D341Med (cell line): ENCODE results near the gene RNF208.
A peak's percentile ranks its signal among the peaks of the same experiment; 100 is the strongest.

Source experiments
- DNase-seq: peaks from one replicate; pipeline ENCODE4 v3.0.0; 2012; ENCODE audit warnings: low spot score

The RNF208 gene

DNA sequence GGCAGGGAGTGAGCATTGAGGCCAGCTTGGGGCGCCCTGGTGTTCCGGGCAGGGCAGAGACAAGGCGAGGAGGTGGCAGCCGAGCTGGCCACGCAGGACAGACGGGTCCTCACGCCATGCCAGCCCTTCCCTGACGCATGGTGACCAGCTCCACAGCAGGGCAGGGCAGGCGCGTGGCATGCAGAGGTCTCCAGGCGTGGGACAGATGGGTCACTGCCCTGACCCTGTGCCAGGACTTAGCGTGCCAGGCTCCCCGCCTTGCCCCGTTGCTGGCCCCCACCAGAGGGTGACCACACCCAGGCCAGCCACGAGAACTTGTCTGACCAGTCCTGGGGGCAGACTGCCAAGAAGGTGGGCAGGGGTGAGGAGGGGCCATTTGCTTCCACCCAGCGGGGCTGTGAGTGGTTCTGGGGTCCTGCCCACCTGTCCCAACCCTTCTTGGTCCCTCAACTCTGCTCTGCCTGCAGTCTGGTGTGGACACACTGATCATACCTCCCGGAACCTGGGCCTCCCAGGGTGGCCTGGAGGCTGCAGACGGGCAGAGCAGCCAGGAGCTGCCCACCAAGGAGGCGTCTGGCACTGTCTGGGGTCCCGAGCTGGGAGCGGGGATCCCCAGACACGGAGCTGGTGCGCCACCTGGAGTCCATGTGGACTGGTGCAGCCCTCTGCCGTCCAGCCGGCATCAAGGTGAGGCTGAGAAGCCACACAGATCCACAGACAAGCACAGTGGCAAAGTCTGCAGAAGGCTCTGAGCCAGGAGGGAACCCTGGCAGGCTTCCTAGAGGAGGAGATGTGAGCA is 5.2 kb upstream of the RNF208 start, which contains the start of gene RNF224:
TSS of gene RNF224 (plus strand) at position 449 of the 799 bp plus-strand sequence. CDS start 834 bp downstream, outside the sequence.
- DNase-seq = peak; percentile 87

DNA sequence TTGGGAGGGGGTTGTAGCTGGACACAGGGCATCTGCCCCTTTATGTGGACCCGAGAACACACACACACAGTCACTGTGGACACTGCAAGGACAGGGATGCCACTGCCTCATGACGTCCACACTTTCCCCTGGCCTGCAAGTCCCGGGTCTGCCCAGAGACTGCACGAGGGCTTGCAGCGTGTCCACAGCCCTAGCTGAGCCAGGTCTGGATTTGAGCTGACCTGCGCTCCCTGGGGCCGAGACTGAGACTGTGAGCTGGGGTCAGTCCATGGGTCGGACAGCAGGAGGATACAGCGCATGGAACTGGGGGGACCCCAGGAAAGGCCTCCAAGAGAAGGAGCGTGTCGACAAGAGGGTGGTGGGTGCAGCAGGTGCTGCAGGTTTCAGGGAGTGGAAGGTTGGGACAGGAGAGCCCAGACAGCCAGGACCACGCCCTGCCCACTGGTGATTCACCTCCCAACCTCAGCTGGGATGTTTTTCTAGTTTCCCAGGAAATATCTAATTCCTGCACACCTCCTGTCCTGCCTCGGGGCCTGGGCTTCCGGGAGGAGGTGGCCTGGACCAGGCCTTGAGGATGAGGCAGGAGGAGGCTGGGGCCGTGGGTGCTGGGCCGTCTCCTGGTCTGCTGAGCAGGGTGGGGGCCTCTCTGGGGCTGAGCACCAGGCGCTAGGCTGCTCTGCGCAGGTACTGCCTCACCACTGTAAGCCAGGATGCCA is 4.5 kb upstream of the RNF208 start:
- no peak for DNase-seq

DNA sequence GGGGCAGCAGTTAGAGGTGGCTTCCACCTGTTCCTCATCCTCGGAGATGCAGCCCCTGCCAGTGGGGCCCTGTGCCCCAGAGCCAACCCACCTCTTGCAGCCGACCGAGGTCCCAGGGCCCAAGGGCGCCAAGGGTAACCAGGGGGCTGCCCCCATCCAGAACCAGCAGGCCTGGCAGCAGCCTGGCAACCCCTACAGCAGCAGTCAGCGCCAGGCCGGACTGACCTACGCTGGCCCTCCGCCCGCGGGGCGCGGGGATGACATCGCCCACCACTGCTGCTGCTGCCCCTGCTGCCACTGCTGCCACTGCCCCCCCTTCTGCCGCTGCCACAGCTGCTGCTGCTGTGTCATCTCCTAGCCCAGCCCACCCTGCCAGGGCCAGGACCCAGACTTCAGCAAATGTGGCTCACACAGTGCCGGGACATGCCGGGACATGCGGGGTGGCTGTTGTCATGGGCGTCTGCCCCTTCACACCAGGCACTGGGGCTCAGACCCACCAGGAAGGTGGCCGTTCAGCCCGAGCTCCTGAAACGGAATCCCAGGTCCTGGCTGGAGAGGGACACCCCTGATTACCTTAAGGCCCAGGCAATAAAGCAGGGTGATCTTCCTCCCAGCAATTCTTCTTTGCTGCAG is 3.8 kb upstream of the RNF208 start:
- DNase-seq = no peak

DNA sequence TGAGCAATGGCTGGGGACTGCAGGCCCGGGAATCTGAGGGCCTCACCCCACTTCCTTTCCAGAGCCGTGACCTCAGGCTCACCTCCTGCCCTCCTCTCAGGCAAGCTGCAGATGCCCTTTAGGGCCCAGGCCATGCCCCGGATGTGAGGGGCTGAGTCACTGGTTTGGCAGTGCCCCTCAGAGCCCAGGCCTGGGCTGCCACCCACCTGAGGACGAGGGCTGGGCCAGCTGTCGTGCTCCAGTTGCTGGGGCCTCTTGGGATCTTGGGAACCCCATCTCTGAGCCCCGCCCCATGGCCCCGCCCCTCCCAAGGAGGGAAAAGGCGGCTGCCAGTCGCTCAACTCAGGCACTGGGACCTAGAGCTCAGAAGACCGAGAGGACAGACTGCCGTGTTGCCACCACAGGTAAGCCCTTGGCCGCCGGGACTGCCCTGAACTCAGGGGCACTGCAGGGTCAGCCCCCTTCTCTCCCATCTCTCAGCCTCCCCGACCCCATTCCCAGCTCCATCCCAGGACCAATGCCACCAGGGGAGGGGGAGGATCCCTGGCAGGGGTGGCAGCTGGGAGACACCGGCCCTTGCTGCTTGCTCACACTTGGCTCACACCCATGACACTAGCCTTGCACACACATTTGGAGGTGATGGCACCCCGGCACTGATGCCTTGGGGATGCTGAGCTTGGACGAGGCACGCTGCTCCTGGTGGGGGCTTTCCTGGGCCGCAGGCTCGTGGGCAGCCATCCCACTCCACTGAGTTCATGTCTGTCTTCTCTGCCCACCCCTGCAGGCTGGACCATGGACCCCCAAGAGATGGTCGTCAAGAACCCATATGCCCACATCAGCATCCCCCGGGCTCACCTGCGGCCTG is 3.0 kb upstream of the RNF208 start, which contains the start of gene CYSRT1:
TSS of gene CYSRT1 (plus strand) at position 345 of the 865 bp plus-strand sequence. CDS start at position 793, 448 bp downstream.
- no peak for DNase-seq

DNA sequence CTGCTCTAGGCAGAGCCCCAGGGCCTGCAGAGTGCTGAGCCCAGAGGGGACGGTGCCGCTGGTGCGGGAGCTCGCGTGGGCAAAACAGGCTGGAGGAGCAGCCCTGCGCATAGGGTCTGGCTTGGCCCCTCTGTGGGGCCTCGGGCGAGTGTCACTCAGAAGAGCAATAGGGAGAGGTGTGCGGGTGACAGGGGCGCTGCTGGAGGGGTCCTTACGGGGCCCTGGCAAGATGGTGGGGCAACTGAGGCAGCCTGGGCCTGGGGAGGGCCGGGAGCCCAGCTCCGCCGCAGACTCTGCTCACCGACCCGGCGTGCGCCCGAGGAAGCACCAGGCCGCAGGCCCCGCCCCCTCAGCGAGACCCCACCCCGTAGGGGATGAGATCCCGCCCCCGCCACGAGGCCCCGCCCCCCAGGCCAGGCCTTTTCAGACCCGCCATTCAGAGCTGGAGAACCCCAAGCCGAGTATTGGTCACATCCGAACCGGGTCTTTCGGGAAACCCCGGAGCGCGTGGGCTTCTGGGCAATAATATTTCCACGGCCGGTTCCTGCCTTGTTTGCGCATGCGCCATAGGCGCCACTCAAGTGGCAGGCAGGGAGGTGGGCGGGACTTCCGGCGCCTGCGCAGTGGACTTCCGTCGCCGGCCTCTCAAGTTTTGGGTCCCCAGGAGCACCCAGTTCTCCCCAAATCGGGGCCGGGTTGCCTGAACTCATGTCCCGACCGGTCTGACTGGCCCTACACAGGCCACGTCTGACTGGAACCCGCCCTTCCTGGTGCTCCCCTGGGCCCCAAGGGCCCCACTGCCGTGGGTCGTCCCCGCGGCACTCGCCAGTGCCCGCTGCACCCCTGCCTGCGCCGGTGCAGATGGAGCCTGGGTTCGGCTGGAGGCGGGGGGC is 1.3 kb upstream of the RNF208 start:
- DNase-seq = peak; percentile 96

DNA sequence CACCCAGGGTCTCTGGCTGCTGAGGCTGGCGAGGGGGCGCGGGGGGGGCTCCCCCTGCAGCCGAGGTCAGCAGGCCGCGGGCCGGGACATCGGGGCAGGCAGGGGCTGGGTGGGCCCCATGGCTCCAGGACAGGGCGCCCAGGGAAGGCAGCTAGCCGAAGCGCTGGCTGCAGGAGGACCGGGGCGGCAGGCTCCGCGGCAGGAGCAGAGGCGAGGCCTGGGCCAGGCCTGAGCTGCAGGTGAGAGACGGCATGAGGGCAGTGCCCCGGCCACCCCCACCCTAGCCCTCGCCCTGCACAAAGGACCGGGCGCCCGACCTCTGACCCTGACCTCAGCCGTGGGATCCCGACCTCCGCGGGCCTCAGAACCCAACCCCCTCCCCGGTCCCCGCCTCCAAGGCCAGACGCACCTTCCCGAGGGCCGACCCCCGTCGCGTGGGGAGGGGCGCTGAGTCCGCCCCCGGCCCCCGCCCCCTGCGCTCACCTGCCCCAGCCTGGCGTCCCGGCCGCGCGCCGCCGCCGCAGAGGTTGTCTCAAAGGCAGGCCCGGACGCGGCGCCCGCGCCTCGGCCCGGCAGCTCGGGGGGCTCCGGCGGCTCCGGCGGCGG is 431 bp downstream of the RNF208 start:
- DNase-seq = no peak

DNA sequence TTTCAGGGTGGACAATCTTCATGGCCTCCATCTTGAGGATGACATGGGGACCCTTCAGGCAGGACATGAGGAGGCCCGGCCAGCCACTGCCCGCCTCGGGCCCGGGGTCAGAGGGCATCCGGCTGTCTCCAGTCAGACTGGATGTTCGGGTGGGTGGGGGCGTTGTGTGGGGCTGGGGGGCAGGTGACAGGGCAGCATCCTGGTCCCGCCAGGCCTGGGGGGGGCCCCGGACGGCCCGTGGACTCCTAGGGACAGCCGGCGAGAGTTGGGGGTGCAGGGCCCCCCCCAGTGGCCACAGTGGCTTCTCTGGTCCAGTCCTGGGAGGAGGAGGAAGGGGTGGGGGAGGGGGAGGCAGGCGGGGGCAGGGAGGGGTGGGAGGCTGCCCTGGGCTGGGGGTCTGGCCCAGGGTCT is 940 bp downstream of the RNF208 start:
- DNase-seq = no peak

DNA sequence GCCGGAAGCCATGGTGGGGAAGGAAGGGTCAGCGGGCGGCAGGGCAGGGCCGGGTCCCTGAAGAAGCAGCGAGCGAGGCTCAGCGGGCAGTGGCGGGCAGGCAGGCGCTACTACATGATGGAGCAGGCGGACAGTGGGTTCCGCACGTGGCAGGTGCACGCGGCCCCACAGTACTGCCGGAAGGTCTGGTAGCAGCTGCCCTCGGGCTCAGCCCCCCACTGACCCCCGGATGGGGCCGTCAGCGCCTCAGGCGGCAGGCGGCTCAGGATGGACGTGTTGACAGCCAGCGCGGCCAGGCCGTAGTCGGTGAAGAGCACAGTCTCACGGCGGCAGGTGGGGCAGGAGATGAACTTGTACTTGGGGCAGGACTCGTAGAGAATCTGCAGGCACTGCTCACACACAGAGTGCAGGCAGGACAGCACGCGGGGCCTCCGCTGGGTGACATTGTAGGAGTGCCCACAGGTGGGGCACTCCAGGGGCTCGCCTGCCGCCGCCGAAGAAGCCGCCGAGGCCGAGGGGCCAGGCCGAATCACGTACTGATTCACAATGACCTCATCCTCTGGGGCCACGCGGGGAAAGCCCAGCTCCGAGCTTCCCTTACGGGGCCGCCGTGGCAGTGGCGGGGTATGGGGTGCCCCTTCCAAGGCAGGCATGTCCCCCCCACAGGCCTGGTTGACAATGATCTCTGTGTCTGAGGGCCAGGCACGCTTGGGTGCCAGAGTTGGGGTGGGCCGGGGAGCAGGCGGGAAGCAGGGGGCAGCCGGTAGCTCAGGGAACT is 1.5 kb downstream of the RNF208 start:
- no peak for DNase-seq

DNA sequence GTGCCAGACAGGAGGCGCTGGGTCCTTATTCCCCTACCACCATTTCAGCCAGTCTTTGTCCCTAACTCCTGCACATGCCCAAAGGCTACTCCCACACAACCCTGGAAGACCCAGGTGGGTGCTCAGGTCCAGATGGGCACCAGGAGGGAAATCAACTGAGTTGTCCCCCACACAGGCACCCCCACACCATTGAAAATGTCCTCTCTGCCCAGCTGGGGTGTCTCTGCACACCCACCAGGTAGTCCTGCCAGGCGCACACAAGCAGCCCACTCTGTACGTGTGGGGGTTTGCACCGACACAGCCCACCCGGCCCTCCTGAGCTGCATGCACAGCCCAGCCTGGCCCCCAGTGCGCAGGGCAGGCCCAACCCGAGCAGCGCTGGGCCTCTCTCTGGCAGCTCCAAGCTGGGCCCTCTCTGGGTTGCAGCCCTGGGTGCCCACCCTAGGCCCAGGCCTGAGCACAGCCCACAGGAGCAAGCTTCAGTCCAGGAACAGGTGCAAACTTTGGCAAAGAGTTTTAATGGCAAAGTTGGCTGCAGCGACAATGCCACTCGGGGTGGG is 2.2 kb downstream of the RNF208 start:
- no peak for DNase-seq

DNA sequence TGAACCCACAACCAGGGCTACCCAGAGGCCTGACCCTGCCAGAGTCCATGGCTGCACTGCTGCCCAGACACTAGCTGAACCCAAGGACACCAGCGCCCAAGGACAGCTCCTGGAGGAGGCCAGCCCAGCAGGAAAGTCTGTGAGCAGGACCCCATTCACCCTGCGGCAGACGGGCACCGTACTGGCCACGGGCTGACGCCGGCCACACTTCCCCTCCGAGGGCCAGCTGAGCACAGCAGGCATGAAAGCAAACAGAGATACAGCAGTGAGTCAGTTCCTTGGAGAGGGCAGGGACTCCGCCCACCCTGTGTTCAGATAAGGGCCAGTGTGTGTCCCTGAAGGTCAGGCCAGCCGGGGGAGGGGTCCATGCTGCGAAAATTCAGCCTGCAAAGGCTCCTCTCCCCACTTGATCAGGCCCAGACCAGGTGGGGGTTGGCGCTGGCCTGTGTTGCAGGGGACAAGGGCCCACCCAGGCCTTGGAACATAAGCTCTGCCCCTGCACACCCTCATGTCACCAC is 3.2 kb downstream of the RNF208 start:
- no peak for DNase-seq

DNA sequence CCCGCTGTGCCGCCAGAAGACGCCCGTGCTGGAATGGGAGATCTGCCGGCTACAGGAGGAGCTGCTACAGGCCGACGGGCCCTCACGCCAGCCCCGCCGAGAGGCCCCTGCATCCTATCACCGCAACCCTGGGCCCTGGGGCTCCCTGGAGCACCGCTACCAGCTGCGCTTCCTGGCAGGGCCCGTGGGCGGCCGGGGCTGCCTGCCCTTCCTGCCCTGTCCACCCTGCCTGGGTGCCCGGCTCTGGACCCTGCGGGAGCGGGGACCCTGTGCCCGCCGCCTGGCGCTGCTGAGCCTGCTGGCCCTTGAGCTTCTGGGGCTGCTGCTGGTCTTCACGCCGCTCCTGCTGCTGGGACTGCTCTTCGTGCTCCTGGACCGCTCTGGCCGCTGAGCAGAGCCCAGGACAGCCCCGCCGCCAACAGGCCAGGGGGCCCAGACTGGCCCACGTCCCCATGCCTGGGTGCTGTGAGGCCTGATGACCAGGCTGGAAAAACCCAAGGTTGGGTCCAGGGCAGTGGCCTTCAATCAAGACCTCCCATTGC is 3.8 kb downstream of the RNF208 start:
- no peak for DNase-seq

DNA sequence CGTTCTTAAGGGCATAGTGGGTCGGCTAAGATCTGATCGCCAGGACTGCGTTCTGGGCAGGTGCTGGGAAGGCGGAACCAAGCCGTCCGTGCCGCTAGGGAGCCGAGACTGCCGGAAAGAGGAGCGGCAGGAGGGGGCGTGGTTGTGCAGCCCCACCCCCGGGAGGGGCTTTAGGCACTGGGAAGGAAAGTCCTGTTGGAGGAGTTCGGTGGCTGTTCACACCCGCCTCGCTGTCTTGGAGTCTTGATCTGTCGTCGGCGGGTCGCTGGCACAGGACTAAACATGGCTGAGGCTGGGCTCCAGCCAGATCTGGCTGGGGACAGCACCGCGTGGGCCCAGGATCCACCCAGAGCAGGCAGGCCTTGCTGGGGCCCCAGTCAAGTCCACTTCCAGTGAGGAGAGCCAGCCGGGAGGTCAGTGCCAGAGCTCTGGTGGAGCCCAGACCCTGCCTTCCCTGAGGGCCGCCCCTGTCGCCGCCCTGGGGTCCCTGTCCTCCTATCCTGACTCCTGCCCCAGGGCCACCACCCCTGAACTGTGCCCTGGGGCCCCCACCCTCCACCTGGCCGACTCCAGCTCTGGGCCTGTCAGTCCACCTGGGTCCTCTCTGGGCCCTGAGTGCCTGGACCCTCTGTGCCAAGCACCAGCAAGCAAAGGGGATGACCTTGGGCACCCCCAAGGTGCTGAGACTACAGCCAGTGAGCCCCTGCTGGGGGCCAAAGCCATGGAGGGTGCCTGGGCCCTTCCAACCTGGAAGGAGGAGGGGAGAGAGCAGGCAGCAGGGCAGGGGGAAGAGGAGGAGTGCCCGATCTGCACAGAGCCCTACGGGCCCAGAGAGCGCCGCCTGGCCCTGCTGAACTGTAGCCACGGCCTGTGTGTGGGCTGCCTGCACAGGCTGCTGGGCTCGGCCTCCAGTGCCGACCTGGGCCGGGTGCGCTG is 4.5 kb downstream of the RNF208 start:
- DNase-seq = no peak

DNA sequence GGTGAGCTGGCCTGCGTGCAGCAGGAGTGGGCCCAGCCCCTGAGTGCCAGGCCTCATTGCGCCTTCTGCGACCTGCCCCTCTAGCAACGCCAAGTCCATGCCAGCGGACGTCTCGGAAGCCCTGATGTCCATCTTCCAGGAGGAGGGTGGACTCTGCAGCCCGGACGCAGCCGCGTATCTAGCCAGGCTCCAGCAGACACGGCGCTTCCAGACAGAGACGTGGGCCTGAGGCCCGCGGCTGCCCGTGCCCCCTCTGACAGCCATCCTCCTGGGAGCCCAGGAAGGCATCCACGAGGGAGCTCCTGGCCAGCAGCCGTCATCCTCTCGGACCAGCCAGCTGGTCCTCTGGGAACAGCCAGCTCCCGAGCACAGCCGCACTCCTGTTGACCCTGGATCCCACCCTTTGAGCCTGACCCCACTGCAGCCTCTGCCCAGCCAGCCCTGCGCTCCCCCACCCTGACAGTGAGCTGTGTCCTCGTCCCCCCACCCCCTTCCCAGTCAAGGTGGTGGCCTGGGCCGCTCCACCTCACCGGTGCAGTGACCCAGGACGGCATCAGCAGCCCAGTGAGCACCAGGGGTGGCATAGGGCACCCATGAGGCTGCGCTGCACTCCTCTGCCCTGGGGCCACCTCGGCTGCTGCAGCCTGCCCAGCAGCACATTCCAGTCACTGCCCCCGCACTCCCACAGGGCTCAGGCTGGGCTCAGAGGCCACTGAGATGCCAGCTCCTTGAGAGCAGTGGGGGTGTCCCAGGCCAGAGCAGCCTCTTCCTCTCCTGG is 5.7 kb downstream of the RNF208 start:
- DNase-seq = no peak

DNA sequence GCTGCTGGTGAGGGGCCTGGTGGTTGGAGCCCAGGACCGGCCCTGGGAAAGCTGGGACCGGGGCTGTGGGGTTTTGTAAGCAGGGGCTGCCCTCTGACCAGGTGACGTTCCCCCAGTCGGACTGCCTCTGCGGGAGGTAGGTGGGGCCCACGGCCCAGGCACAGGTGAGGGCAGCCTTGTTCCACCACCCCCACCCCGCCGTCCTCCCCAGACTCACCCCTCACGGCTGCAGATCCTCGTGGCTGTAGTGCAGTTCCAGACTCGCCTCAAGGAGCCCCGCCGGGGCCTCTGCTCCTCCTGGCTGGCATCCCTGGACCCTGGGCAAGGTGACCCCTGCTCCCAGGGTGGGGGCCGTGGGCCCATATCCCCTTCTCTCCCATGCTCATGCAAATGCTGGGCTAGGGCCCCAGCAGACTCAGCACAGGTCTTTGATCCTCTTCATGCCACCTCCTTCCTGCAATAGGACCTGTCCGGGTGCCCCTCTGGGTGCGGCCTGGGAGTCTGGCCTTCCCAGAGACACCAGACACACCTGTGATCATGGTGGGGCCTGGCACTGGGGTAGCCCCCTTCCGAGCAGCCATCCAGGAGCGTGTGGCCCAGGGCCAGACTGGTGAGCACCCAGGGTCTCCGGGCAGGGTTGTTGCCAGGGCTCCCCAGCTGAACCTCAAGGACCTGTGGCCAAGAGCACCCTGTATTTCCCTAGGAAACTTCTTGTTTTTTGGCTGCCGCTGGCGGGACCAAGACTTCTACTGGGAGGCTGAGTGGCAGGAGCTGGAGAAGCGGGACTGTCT is 6.6 kb downstream of the RNF208 start:
- DNase-seq = no peak

DNA sequence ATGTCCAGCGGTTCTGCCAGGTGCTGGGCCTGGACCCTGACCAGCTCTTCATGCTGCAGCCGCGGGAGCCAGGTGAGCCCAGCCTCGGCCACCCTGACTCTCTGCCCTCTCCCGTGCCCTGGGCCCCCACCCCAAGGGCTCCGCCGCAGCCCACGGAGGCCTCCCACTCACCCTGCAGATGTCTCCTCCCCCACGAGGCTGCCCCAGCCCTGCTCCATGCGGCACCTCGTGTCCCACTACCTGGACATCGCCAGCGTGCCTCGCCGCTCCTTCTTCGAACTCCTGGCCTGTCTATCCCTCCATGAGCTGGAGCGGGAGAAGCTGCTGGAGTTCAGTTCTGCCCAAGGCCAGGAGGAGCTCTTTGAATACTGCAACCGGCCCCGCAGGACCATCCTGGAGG is 7.4 kb downstream of the RNF208 start:
- DNase-seq = no peak
